ENCODE data around the gene GTPBP1. TPM values are rescaled to one million over a fixed set of nuclear protein-coding genes. Genes with fewer than 3 reads are reported as not detected.

The GTPBP1 gene
- total and polyA plus RNA-seq, 2 donors (not counting 3 experiments of a cell fraction or from before 2014, with no cell fraction given), result 29.8 to 50.3 TPM

GRCh38 chr22:38737302-38738060 is 31.7 kb downstream of the GTPBP1 start:
- no peak for DNase-seq (ENCODE audit: low read depth, low spot score)
- Histone ChIP-seq H3K9me1 (replicated peaks; ENCODE audit: control insufficient read depth, extremely low read depth, insufficient read depth, low read length) (no peaks in the 10 kb centered on the region), H3K27ac (ENCODE audit: insufficient read depth, low read depth, low read length) (no peak overlapping the region), H3K36me3 (ENCODE audit: control insufficient read depth in 2 of 2, extremely low read depth in 1 of 2, insufficient read depth in 2 of 2, low read length in 2 of 2) (peaks cover 12 to 65% of the 10 kb centered on the region in 2 experiments), H3K4me2 (ENCODE audit: insufficient read depth, low read length) (no peak overlapping the region), H4K20me1 (replicated peaks; ENCODE audit: control insufficient read depth, extremely low read depth, insufficient read depth, low read length) (no peaks in the 10 kb centered on the region), H3K4me3 (replicated peaks in 1 of 3; ENCODE audit: insufficient read depth in 1 of 3, low read depth in 1 of 3, low read length in 3 of 3) (no peak overlapping the region), H3K79me2 (ENCODE audit: control insufficient read depth, insufficient read depth, low read length) (no peaks in the 10 kb centered on the region), H3K27me3 (ENCODE audit: control insufficient read depth in 2 of 2, insufficient read depth in 2 of 2, low read length in 2 of 2) (no peaks in the 10 kb centered on the region), H2AFZ (ENCODE audit: low read depth, low read length) (no peak overlapping the region), H3K9ac (replicated peaks; ENCODE audit: extremely low read depth, insufficient read depth, low read length) (no peak overlapping the region), H3K9me3 (replicated peaks; ENCODE audit: control insufficient read depth, insufficient read depth, low read length) (no peaks in the 10 kb centered on the region), H3K4me1 (ENCODE audit: control insufficient read depth, extremely low read depth, insufficient read depth, low read length) (no peaks in the 10 kb centered on the region)
- FAIRE-seq, result no peak
- intact Hi-C loops (cut with micrococcal nuclease) (no loop called here), dilution Hi-C loops (cut with MboI; ENCODE audit: extremely low pct_ligation_motif_present, low sequenced_read_pairs) (no loop called here)
- ChIA-PET POLR2A (no interaction called here), CTCF (interaction anchor here (1.4 to 2.4 kb wide), 2 partner anchors 10 to 12 kb away, joined by 4 to 8 read pairs; no protein-coding TSS in a partner anchor)
- no peak for TF ChIP-seq MAX (IDR thresholded peaks at IDR 0.05; ENCODE audit: insufficient read depth, insufficient read length)
- TF ChIP-seq MYC (IDR thresholded peaks at IDR 0.05; ENCODE audit: low read depth, low read length), result no peak
- no peak for TF ChIP-seq FOS (IDR thresholded peaks at IDR 0.05; ENCODE audit: borderline replicate concordance, insufficient read depth, low read length)
- no peak for TF ChIP-seq POLR2AphosphoS5 (IDR thresholded peaks at IDR 0.05; ENCODE audit: insufficient read depth, low read depth, low read length)
- TF ChIP-seq POLR2A (IDR thresholded peaks at IDR 0.05; ENCODE audit: low read depth, low read length), result no peak
- no peak for TF ChIP-seq GATA2 (IDR thresholded peaks at IDR 0.05; ENCODE audit: insufficient read depth, insufficient read length, low read depth, low read length)
- no peak for TF ChIP-seq CTCF (IDR thresholded peaks at IDR 0.05; ENCODE audit: extremely low read depth in 1 of 2, insufficient read depth in 1 of 2, low read depth in 1 of 2, low read length in 2 of 2)
- no peak for TF ChIP-seq EZH2 (IDR thresholded peaks at IDR 0.05; ENCODE audit: borderline replicate concordance, low read depth, low read length, severe bottlenecking)
- TF ChIP-seq JUN (IDR thresholded peaks at IDR 0.05; ENCODE audit: borderline replicate concordance, insufficient read depth, insufficient read length, low read depth), result no peak
- no TSS peak for BruUV-seq (replicated peaks)
